ENCODE results near the gene OTX2. TPM values are rescaled to one million over a fixed set of nuclear protein-coding genes. Genes with fewer than 3 reads are reported as not detected.
A peak's percentile ranks its signal among the peaks of the same experiment; 100 is the strongest.

OTX2 gene
- total and polyA plus RNA-seq, 2 experiments from 2014 or later, result 16.5 to 23.9 TPM

GRCh38 chr14:56803816-56804535, 6.3 kb downstream of the OTX2 start:
- Histone ChIP-seq H3K79me2 (replicated peaks; ENCODE audit: insufficient read depth) (peaks cover 45% of the 10 kb centered on the region), H2AFZ (no peak overlapping the region), H3K4me3 (peak overlapping the region; percentile 71), H4K20me1 (replicated peaks; ENCODE audit: insufficient read depth) (no peaks in the 10 kb centered on the region), H3F3A (replicated peaks; ENCODE audit: low read depth) (peaks cover 7% of the 10 kb centered on the region; the same call in 1 of the 2 replicates), H3K4me2 (peak overlapping the region; percentile 92), H3K9me2 (ENCODE audit: insufficient read depth) (no peaks in the 10 kb centered on the region), H3K27me3 (ENCODE audit: insufficient read depth) (peaks cover 82% of the 10 kb centered on the region), H3K27ac (ENCODE audit: low read depth) (no peak overlapping the region), H3K4me1 (ENCODE audit: insufficient read depth) (peaks cover 51% of the 10 kb centered on the region), H3K36me3 (ENCODE audit: insufficient read depth) (peaks cover 5% of the 10 kb centered on the region; the same call in 1 of the 2 replicates)
- Mint-ChIP-seq H3K9me3 (no peaks in the 10 kb centered on the region), H3K27ac (no peak overlapping the region), H3K36me3 (ENCODE audit: low read depth) (peaks cover 50% of the 10 kb centered on the region), H3K4me3 (peak overlapping the region; percentile 93), H3K4me1 (peaks cover 71% of the 10 kb centered on the region), H3K27me3 (ENCODE audit: insufficient read depth, low read depth, poor library complexity) (peaks cover 66% of the 10 kb centered on the region)
- DNase-seq (ENCODE audit: low spot score), result peak; percentile 44
- TF ChIP-seq ZNF331 (CRISPR knock-in tag; IDR thresholded peaks at IDR 0.05; ENCODE audit: low read depth) (no peak), POLR2AphosphoS5 (IDR thresholded peaks at IDR 0.05; ENCODE audit: low read depth) (no peak), JUNB (IDR thresholded peaks at IDR 0.05; ENCODE audit: unreplicated experiment) (no peak), ZNF114 (CRISPR knock-in tag; IDR thresholded peaks at IDR 0.05) (no peak), NANOG (IDR thresholded peaks at IDR 0.05; ENCODE audit: borderline replicate concordance) (no peak), ETS1 (IDR thresholded peaks at IDR 0.05) (no peak), CTCF (conservative IDR thresholded peaks at IDR 0.05; ENCODE audit: low read depth in 2 of 2) (no peak), STAT1 (IDR thresholded peaks at IDR 0.05; ENCODE audit: unreplicated experiment) (no peak), CREB1 (CRISPR knock-in tag; IDR thresholded peaks at IDR 0.05; ENCODE audit: low read depth) (no peak), REST (IDR thresholded peaks at IDR 0.05; ENCODE audit: unreplicated experiment) (no peak), ZNF462 (CRISPR knock-in tag; IDR thresholded peaks at IDR 0.05) (no peak)
- ATAC-seq, result no peak; the same call in 2 of the 3 replicates
